MM.1S (cell line): ENCODE measurements around the gene MRPL27.

Source experiments
- DNase-seq: peaks from one replicate; pipeline ENCODE4 v3.0.0-alpha.2; 2015
- H2AFZ ChIP-seq: fragments of 300-600 bp; sonication (generic); 2 replicates; pipeline ENCODE4 v1.6.0; 2016; ENCODE audit warnings: antibody characterized with exemption, low read length
- H3F3A ChIP-seq: fragments of 300-600 bp; sonication (generic); 2 replicates; pipeline ENCODE4 v1.6.1; 2016; ENCODE audit warnings: mild to moderate bottlenecking, antibody characterized with exemption, low read length, moderate library complexity, mixed read lengths; ENCODE audit not compliant: insufficient read depth
- H3K27ac ChIP-seq: fragments of 300-600 bp; sonication (generic); 2 replicates; pipeline ENCODE4 v1.5.1; 2016; ENCODE audit warnings: mild to moderate bottlenecking, low read length
- H3K27me3 ChIP-seq: fragments of 300-600 bp; sonication (generic); replicated peaks from 2 replicates; pipeline ENCODE4 v1.6.0; 2016; ENCODE audit warnings: low read length; ENCODE audit not compliant: insufficient read depth
- H3K36me3 ChIP-seq: fragments of 300-600 bp; sonication (generic); replicated peaks from 2 replicates; pipeline ENCODE4 v1.6.1; 2016; ENCODE audit warnings: mild to moderate bottlenecking, low read length, mixed read lengths; ENCODE audit not compliant: insufficient read depth
- H3K4me1 ChIP-seq: fragments of 300-600 bp; sonication (generic); 2 replicates; pipeline ENCODE4 v1.6.1; 2016; ENCODE audit warnings: low read length, mixed read lengths
- H3K4me2 ChIP-seq: fragments of 300-600 bp; sonication (generic); 2 replicates; pipeline ENCODE4 v1.6.0; 2016; ENCODE audit warnings: low read depth, low read length
- H3K4me3 ChIP-seq: fragments of 300-600 bp; sonication (generic); 2 replicates; pipeline ENCODE4 v1.5.1; 2016; ENCODE audit warnings: low read length, mixed read lengths
- H3K79me2 ChIP-seq: fragments of 300-600 bp; sonication (generic); 2 replicates; pipeline ENCODE4 v1.6.1; 2016; ENCODE audit warnings: mixed run types, low read length, mixed read lengths
- H3K9ac ChIP-seq: fragments of 300-600 bp; sonication (generic); 2 replicates; pipeline ENCODE4 v1.6.1; 2016; ENCODE audit warnings: low read length, mixed read lengths
- H3K9me2 ChIP-seq: fragments of 300-600 bp; sonication (generic); replicated peaks from 2 replicates; pipeline ENCODE4 v1.6.1; 2016; ENCODE audit warnings: mild to moderate bottlenecking, low read length, mixed read lengths; ENCODE audit not compliant: insufficient read depth
- H3K9me3 ChIP-seq: fragments of 300-600 bp; sonication (generic); replicated peaks from 2 replicates; pipeline ENCODE4 v1.6.1; 2016; ENCODE audit warnings: mild to moderate bottlenecking, low read length, mixed read lengths; ENCODE audit not compliant: insufficient read depth
- H4K20me1 ChIP-seq: fragments of 300-600 bp; sonication (generic); 2 replicates; pipeline ENCODE4 v1.6.1; 2016; ENCODE audit warnings: mild to moderate bottlenecking, low read length, moderate library complexity, mixed read lengths; ENCODE audit not compliant: insufficient read depth
- CTCF ChIP-seq: fragments of 300-600 bp; sonication (generic); IDR thresholded peaks from 2 replicates; pipeline ENCODE4 v1.5.1; 2016; ENCODE audit warnings: antibody characterized with exemption, low read length, mixed read lengths
- EZH2 ChIP-seq: fragments of 300-600 bp; sonication (generic); optimal IDR thresholded peaks from 2 replicates; pipeline ENCODE3; 2017; ENCODE audit warnings: low read depth, mild to moderate bottlenecking, antibody characterized with exemption, low read length, mixed read lengths
- EZH2phosphoT487 ChIP-seq: fragments of 300-600 bp; sonication (generic); IDR thresholded peaks from 2 replicates; pipeline ENCODE4 v1.6.1; 2018; ENCODE audit warnings: antibody characterized with exemption, low read length

MRPL27 gene

GRCh38 chr17:50394711-50395110, 21.7 kb upstream of the MRPL27 start:
- DNase-seq = no peak
- Histone ChIP-seq H3K9me3 (no peaks in the 10 kb centered on the region), H3K4me2 (peak overlapping the region; percentile 89; the same call in 1 of the 2 replicates), H3K79me2 (peaks cover 67% of the 10 kb centered on the region), H3K36me3 (peaks cover 25% of the 10 kb centered on the region; the same call in 1 of the 2 replicates), H3K9me2 (no peaks in the 10 kb centered on the region), H3K27ac (no peak overlapping the region), H3K4me3 (no peak overlapping the region), H2AFZ (no peak overlapping the region), H3K27me3 (no peaks in the 10 kb centered on the region), H3K9ac (no peak overlapping the region), H4K20me1 (no peaks in the 10 kb centered on the region), H3F3A (peaks cover 23% of the 10 kb centered on the region; the same call in 1 of the 2 replicates), H3K4me1 (peaks cover 39% of the 10 kb centered on the region)
- TF ChIP-seq EZH2 (no peak), EZH2phosphoT487 (no peak), CTCF (no peak)

DNA sequence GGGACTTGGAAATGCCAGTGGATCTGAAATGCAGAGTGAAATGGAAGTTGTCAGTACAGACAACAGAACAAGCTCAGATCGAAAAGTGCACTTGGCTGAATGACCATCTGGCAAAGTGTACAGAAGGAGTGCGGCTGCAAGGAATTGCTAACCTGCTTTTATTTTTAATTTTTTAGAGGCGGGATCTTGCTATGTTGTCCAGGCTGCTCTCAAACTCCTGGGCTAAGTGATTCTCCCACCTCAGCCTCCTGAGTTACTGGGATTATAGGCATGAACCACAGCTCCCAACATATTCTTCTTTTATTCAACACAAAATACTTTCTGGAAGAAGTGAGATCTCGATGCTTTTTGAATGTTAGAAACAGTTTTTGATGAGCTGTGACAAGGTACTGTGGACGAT, 20.7 kb upstream of the MRPL27 start:
- no peaks in the 10 kb centered on the region for H3K9me3 ChIP-seq
- H3F3A ChIP-seq = peaks cover 23% of the 10 kb centered on the region; the same call in 1 of the 2 replicates
- H3K9me2 ChIP-seq = no peaks in the 10 kb centered on the region
- no peaks in the 10 kb centered on the region for H4K20me1 ChIP-seq
- TF ChIP-seq EZH2 (no peak), CTCF (no peak), EZH2phosphoT487 (no peak)
- H3K9ac ChIP-seq = no peak overlapping the region
- H3K4me3 ChIP-seq = no peak overlapping the region
- peaks cover 77% of the 10 kb centered on the region for H3K79me2 ChIP-seq
- H3K4me1 ChIP-seq = peaks cover 39% of the 10 kb centered on the region
- DNase-seq = no peak
- H3K27ac ChIP-seq = 0 out of 2 replicates have a peak overlapping the region, but pooled peaks have one; percentile 7
- no peaks in the 10 kb centered on the region for H3K27me3 ChIP-seq
- H3K4me2 ChIP-seq = no peak overlapping the region
- peaks cover 29% of the 10 kb centered on the region for H3K36me3 ChIP-seq
- no peak overlapping the region for H2AFZ ChIP-seq

DNA sequence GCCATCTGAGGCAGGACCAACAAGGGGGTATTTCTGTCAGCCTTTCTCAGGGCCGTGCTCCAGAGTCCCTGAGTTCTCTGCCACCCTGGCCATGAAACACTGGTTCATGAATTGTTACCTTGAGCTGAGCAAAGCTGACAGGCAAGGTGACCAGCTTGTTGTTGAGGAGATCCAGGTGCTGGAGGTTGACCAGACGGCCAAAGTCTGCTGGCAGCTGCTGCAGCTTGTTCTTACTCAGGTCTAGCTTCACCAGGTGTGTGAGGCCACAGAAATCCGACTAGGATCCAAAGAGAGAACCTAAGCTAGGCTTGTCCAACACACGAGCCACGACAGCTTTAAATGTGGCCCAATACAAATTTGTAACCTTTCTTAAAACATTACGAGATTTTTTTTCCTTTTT, 19.6 kb upstream of the MRPL27 start:
- Histone ChIP-seq H3K4me3 (no peak overlapping the region), H3F3A (peaks cover 23% of the 10 kb centered on the region; the same call in 1 of the 2 replicates), H3K4me1 (peaks cover 37% of the 10 kb centered on the region), H3K4me2 (no peak overlapping the region), H3K9me3 (no peaks in the 10 kb centered on the region), H3K27ac (peak overlapping the region; percentile 59; the same call in 1 of the 2 replicates), H3K79me2 (peaks cover 86% of the 10 kb centered on the region), H4K20me1 (no peaks in the 10 kb centered on the region), H3K27me3 (no peaks in the 10 kb centered on the region), H3K9ac (no peak overlapping the region), H3K36me3 (peaks cover 29% of the 10 kb centered on the region), H3K9me2 (no peaks in the 10 kb centered on the region), H2AFZ (no peak overlapping the region)
- TF ChIP-seq EZH2phosphoT487 (no peak), EZH2 (no peak), CTCF (no peak)
- DNase-seq = no peak
